ENCODE data around the gene DCPS.
"Not testable (repeated sequence)": the region's sequence is repeated elsewhere in the genome, so short reads cannot be mapped to it uniquely, and the experiment has no call there.

DCPS gene

DNA sequence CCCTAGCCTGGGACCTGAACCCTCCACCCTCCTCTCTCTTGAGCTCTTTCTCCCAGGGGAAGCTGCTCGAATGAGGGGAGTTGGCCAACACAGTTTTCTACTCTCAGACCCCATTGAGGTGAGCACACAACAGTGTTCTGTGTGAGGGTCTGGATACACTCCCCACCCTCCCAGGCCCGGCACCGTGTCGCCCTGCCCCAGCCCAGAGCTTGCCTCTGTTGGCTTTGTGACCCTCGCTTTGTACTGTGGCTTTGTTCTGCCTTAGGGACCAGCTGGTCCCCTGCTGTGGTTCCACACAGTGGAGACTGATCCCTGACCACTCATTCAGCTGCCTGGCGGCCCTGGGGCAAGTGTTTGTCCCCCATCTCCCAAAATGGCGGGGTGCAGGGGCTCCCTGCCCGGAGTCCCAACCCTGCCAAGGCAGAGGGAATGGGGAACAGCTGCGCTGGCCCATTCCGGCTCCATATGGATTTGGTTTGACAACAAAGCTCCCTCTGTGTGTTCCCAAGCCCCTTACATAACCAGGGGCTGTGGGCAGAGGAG is 59.9 kb downstream of the DCPS start:
- no peaks in the 10 kb centered on the region for H3K9me3 Mint-ChIP-seq
- ATAC-seq (replicated peaks; ENCODE audit: extremely low read depth, poor library complexity, severe bottlenecking) (no peak), DNase-seq (ENCODE audit: low spot score in 2 of 2) (no peak)
- H3K27me3 Mint-ChIP-seq, result no peaks in the 10 kb centered on the region
- no peak overlapping the region for H3K4me3 Mint-ChIP-seq
- peaks cover 6% of the 10 kb centered on the region for H3K4me1 Mint-ChIP-seq
- H3K27ac Mint-ChIP-seq (ENCODE audit: low read depth), result no peak overlapping the region
- H3K36me3 Mint-ChIP-seq (ENCODE audit: insufficient read depth), result no peaks in the 10 kb centered on the region

DNA sequence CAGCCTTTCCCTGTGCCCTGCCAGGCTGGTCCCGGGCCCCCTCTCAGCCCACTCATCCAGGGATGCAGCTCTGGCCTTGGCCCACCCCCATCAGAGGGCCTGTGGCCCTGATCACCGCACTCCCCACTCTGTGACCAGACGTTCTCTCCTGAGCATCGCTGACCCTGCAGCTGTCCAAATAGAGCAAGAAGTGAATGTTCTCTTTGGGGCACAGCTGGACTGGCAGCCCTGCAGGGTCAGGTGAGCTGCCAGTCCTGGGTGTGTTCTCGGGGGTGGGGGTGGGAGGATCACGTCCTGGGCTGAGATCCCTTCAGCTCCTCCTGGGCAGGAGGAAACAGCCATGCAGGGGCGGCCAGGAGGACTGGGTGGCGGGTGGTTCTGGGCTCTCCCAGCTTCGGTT is 60.9 kb downstream of the DCPS start:
- not testable (repeated sequence) for H3K4me3 Mint-ChIP-seq; H3K27me3 Mint-ChIP-seq; H3K9me3 Mint-ChIP-seq; H3K36me3 Mint-ChIP-seq (ENCODE audit: insufficient read depth); H3K27ac Mint-ChIP-seq (ENCODE audit: low read depth); ATAC-seq (replicated peaks; ENCODE audit: extremely low read depth, poor library complexity, severe bottlenecking); H3K4me1 Mint-ChIP-seq; DNase-seq (ENCODE audit: low spot score in 2 of 2)

DNA sequence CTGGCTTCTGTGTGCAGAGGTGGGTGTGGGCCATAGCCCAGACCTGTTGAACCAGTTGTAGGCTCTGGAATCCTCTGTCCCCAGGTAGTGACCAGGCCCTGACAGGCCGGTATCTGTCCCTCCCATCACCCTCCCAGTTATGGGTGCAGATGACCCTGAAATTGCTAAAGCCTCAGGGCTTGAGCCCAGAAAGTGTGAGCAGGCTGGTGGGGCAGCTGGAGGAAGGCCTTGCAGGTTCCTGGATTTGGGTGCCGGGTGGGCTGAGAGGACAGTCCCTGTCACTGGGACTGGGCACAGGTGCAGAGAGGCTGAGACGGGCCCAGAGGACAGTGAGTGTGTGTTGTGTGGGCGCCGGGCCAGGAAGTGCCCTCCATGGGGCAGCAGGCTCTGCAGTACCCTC is 61.6 kb downstream of the DCPS start:
- H3K4me1 Mint-ChIP-seq, result peaks cover 11% of the 10 kb centered on the region
- not testable (repeated sequence) for ATAC-seq (replicated peaks; ENCODE audit: extremely low read depth, poor library complexity, severe bottlenecking); H3K9me3 Mint-ChIP-seq; H3K4me3 Mint-ChIP-seq; H3K27me3 Mint-ChIP-seq; DNase-seq (ENCODE audit: low spot score in 2 of 2); H3K27ac Mint-ChIP-seq (ENCODE audit: low read depth); H3K36me3 Mint-ChIP-seq (ENCODE audit: insufficient read depth)

DNA sequence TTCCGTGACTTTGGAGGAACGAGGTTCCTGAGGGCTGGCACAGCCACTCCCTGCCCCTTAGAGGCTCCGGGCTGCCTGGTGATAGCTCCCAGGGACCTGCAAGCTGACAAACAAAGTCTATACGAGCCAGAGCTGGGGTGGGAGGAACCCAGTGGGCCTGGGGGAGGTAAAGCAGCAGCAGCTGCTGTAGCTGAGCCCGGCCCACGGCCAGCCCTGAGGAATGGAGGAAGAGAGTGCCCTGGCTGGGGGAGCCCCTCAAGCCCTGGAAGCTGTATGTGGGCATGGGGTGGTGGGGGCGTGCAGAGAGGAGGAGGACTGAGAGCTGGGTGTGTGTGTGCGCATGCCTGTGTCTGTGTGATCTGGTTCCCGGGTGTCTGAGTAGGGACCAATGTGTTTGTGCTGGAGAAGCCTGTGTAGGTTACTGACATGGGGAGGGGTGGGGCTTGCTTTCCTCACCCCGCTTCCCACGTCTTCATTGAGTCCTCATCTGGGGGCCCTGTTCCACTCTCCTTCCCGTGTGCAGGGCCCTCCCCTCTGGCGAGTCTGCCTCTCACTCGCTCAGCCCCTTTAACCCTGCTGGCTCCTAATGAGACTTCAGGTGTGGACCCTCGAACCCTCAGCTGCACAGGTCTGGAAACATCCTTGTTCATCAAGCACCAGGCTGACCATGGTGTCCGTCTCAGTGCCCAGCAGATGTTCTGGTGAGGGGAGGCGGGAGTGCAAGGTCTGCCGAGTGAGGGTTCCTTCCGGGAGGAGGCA is 62.4 kb downstream of the DCPS start:
- ATAC-seq (replicated peaks; ENCODE audit: extremely low read depth, poor library complexity, severe bottlenecking) (no peak), DNase-seq (ENCODE audit: low spot score in 2 of 2) (no peak)
- peaks cover 7% of the 10 kb centered on the region for H3K4me1 Mint-ChIP-seq
- H3K9me3 Mint-ChIP-seq, result no peaks in the 10 kb centered on the region
- peak overlapping the region; percentile 67 for H3K27ac Mint-ChIP-seq (ENCODE audit: low read depth)
- H3K27me3 Mint-ChIP-seq, result no peaks in the 10 kb centered on the region
- no peak overlapping the region for H3K4me3 Mint-ChIP-seq
- no peaks in the 10 kb centered on the region for H3K36me3 Mint-ChIP-seq (ENCODE audit: insufficient read depth)

DNA sequence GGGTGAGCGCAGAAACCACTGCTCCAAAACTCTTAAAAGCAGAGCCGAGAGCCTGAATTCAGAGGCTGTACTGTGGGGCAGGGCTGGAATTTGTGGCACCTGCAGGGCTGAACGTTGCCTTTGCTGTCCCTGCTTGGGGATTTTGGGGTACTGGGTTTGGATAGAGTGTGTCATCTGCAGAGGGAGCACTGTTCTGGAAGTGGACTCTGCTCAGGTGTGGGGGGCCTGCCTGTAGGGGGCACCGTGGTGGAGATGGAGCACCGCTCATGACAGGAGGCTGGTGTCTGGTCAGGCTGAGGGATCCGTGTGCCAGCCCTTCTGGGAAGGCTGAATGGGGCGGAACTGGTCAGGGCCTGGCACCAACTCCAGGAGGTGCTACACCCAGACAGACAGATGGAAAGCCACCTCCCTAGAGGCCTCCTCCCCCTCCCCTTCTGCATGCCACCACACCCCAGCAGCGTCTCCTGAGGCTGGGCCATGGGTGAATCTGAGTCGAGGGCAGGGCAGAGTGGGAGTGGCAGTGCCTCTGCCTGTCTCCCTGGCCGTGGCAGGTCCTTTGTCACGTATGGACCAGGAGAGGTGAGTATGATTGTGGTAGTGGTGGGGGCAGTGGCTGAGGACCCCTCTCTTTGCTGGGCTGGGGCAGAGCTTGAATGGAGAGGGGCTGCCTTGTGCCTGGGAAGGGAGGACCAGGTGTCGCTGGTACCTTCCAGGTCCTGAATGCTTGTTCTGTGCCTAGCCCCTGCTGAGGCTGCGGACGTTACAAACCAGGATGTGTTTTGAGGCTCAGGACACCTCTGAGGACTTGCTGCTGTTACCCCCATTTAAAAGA is 63.2 kb downstream of the DCPS start:
- not testable (repeated sequence) for H3K27me3 Mint-ChIP-seq; H3K9me3 Mint-ChIP-seq; H3K4me1 Mint-ChIP-seq; ATAC-seq (replicated peaks; ENCODE audit: extremely low read depth, poor library complexity, severe bottlenecking); H3K4me3 Mint-ChIP-seq; DNase-seq (ENCODE audit: low spot score in 2 of 2); H3K36me3 Mint-ChIP-seq (ENCODE audit: insufficient read depth)
- peak overlapping the region; percentile 67 for H3K27ac Mint-ChIP-seq (ENCODE audit: low read depth)

DNA sequence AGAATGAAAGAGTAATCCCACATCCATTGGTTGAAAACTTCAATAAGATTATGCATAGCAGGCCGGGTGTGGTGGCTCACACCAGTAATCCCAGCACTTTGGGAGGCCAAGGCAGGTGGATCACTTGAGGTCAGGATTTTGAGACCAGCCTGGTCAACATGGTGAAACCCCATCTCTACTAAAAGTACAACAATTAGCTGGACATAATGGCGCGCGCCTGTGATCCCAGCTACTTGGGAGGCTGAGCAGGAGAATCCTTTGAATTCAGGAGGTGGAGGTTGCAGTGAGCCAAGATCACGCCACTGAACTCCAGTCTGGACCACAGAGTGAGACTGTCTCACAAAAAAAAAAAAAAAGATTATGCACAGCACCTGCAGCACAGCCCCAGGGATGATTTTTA is 63.9 kb downstream of the DCPS start:
- not testable (repeated sequence) for H3K27ac Mint-ChIP-seq (ENCODE audit: low read depth); H3K4me3 Mint-ChIP-seq; H3K36me3 Mint-ChIP-seq (ENCODE audit: insufficient read depth); DNase-seq (ENCODE audit: low spot score in 2 of 2); ATAC-seq (replicated peaks; ENCODE audit: extremely low read depth, poor library complexity, severe bottlenecking); H3K4me1 Mint-ChIP-seq; H3K27me3 Mint-ChIP-seq; H3K9me3 Mint-ChIP-seq

DNA sequence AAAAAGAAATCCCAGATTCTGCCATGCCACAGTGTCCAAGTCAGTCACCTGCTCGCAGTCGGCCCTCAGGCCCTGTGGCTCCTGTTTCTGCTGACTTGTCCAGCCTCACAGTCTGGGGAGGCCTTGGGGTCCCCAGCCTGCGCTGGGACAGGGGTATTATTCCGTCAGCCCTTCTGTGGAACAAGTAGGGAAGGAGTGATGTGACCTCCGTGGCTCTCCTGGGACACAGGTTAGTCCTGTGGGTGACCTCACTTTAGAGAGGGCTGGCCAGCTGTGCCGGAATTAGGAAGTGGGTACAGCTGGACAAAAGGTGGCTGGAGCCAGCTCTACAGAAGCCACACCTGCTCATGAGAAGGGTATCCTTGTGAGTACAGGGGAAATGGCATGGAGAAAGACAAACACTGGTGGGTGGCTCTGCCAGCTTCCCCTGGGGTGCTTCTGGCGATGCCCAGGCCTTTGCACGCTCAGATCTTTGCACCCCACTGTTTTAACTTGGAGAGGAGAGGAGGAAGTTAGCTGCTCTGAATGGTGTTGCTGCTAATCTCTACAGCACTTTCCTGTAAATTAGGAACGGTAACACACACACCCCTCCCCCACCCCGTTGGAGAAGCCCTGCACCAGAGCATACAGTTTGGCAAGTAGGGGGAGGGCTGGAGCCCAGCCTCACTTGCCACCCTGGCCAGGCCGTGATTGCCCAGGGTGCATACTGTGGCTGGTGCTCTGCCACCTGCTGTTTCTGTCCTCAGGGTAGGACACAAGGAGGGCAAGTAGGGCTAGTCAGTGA is 64.7 kb downstream of the DCPS start:
- not testable (repeated sequence) for H3K27ac Mint-ChIP-seq (ENCODE audit: low read depth); H3K4me1 Mint-ChIP-seq; H3K27me3 Mint-ChIP-seq

DNA sequence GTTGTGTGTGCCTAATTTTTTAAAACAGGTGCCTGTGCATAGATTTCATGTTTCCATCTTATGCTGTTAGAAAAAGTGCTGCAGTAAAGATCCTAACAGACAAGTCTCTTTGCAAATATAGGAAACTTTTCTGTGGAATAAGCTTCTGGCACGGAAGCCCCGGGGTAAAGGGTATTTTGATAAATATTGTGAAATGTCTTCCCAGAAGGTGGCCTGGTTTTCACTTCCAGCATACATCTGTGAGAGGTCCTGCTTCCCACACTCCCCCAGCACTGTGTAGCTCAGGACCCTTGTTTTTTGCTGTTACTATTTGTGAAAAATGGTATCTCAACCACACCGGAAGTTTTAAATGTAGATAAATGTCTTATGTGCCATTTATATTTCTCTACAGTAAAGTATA is 66.2 kb downstream of the DCPS start:
- H3K27ac Mint-ChIP-seq (ENCODE audit: low read depth), result peak overlapping the region; percentile 74
- no peak for DNase-seq (ENCODE audit: low spot score in 2 of 2)
- no peak for ATAC-seq (replicated peaks; ENCODE audit: extremely low read depth, poor library complexity, severe bottlenecking)
- peaks cover 4% of the 10 kb centered on the region for H3K4me1 Mint-ChIP-seq
- no peaks in the 10 kb centered on the region for H3K9me3 Mint-ChIP-seq
- H3K27me3 Mint-ChIP-seq, result no peaks in the 10 kb centered on the region
- no peak overlapping the region for H3K4me3 Mint-ChIP-seq
- H3K36me3 Mint-ChIP-seq (ENCODE audit: insufficient read depth), result no peaks in the 10 kb centered on the region

More for the DNA sequence above, 64.7 kb downstream of the DCPS start:
- H3K4me3 Mint-ChIP-seq; ATAC-seq (replicated peaks; ENCODE audit: extremely low read depth, poor library complexity, severe bottlenecking); H3K9me3 Mint-ChIP-seq; H3K36me3 Mint-ChIP-seq (ENCODE audit: insufficient read depth); DNase-seq (ENCODE audit: low spot score in 2 of 2): not testable (repeated sequence)

DNA sequence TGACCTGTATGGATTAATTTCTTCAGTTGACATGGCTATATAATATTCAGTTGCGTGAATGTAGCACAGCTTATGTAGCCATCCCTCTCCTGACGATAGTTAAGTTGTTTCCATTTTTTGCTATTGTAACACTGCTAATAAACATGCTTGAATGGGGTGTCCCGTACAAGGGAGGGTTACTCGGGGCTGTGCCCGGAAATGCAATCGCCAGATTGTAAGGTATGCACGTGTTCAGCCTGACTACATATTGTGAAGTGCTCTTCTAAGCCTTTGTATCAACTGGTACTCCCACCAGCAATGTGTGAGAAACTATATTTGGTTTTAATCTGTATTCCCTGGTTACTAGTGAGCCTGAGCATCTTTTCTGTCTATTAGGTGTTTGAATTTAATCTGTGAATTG is 67.7 kb downstream of the DCPS start:
- H3K4me3 Mint-ChIP-seq, result no peak overlapping the region
- no peak for DNase-seq (ENCODE audit: low spot score in 2 of 2)
- no peak overlapping the region for H3K27ac Mint-ChIP-seq (ENCODE audit: low read depth)
- no peaks in the 10 kb centered on the region for H3K27me3 Mint-ChIP-seq
- ATAC-seq (replicated peaks; ENCODE audit: extremely low read depth, poor library complexity, severe bottlenecking), result no peak
- H3K9me3 Mint-ChIP-seq, result no peaks in the 10 kb centered on the region
- peaks cover 4% of the 10 kb centered on the region for H3K4me1 Mint-ChIP-seq
- no peaks in the 10 kb centered on the region for H3K36me3 Mint-ChIP-seq (ENCODE audit: insufficient read depth)

DNA sequence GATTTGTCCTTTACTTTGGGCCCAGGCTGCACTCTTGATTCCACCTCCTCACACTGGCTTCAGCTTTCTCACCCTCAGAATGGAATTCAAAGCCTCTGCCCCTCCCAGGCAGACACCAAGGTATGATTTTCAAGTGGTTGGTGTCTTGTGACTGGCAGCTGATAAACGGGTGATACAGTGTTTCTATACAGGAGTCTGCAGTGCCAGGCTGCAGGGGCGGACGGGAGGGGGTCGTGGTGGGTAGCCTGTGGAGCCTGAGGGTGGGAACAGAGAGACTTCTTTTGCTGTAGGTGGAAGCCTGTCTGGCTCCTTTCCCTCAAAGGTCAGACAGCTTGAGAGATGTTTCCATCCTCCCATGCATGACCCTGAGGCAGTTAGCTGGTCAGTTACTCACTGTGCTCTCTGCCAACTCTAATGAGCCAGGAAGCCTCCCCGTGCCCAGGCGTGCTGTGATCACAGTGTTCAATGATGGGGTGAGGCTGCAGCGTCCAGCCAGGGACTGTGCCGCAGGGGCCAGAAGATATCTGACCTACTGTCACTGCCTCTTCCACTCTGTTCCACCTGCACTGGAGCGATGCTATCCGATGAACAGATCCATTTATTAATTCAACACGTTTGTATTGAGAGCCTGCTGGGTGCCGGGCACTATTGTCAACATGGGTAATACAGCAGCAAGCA is 69.7 kb downstream of the DCPS start:
- H3K36me3 Mint-ChIP-seq (ENCODE audit: insufficient read depth); H3K9me3 Mint-ChIP-seq; H3K27ac Mint-ChIP-seq (ENCODE audit: low read depth); H3K27me3 Mint-ChIP-seq; DNase-seq (ENCODE audit: low spot score in 2 of 2); ATAC-seq (replicated peaks; ENCODE audit: extremely low read depth, poor library complexity, severe bottlenecking); H3K4me3 Mint-ChIP-seq; H3K4me1 Mint-ChIP-seq: not testable (repeated sequence)

DNA sequence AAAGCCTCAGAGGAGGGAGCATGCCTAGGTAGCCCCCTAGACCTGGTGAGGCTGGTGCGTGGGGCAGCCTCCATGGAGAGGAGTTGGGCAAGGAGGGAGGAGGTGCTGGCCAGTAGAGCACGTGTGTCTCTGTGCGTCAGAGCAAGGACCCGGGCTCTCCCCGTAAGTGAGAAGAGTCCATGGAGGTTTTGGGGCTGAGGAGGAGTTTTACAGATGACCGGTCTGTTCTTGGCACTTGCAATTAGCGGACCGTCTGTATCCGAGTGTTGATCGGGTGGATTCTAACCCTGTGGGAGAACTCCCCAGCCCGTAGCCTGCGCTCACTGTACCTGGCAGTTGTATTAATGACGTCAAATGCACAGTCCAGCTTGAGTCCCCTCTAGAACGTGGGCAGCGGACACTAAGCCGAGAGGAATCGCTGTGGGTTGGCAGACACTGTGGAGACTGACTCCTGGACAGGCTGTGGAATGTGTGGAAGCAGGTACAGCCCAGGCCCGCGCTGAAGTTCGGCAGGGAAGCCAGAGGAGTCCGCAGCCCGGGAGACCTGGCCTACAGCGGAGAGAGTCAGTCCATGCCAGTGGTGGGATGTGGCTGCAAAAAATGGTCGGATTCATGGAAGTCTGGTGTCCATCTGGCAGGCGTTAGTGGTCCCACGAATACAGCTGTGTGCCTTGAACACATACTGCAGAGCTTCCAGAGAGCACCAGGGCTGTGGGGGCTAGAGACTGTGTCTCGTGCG is 70.9 kb downstream of the DCPS start:
- not testable (repeated sequence) for H3K9me3 Mint-ChIP-seq; H3K4me1 Mint-ChIP-seq; H3K27me3 Mint-ChIP-seq; DNase-seq (ENCODE audit: low spot score in 2 of 2); H3K4me3 Mint-ChIP-seq; ATAC-seq (replicated peaks; ENCODE audit: extremely low read depth, poor library complexity, severe bottlenecking); H3K36me3 Mint-ChIP-seq (ENCODE audit: insufficient read depth); H3K27ac Mint-ChIP-seq (ENCODE audit: low read depth)
